GM20000 (cell line): ENCODE measurements around the gene ADAM8.

Experiments
- DNase-seq: peaks from one replicate; pipeline ENCODE4 v3.0.0; 2012; ENCODE audit warnings: low spot score
- TF ChIP-seq, protein P1 (sequence below): IDR thresholded peaks from 2 replicates; pipeline ENCODE4 v1.5.1; 2012; ENCODE audit warnings: mild to moderate bottlenecking, control low read depth; ENCODE audit errors: extremely low read depth, missing control alignments

ADAM8 gene

DNA sequence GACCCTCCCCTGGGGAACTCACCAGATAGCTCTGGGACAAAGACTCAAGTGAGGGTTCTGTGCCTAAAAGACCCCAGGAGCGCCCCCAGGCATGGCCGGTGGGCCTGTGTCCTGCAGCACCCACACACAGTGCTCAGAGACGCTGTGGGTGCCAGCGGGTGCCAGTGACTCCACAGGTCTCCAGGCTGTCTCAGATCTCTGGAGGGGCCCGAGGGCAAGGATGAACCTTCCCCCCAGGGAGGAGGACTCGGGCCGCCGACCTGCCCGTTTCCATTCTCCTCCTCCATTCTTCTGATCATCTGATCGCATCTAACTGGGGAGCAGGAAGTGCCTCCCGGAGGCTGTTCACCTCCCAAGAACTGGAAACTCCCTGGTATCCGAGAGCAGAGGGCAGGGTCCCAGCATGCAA is 980 bp downstream of the ADAM8 start:
- TF ChIP-seq, protein P1, sequence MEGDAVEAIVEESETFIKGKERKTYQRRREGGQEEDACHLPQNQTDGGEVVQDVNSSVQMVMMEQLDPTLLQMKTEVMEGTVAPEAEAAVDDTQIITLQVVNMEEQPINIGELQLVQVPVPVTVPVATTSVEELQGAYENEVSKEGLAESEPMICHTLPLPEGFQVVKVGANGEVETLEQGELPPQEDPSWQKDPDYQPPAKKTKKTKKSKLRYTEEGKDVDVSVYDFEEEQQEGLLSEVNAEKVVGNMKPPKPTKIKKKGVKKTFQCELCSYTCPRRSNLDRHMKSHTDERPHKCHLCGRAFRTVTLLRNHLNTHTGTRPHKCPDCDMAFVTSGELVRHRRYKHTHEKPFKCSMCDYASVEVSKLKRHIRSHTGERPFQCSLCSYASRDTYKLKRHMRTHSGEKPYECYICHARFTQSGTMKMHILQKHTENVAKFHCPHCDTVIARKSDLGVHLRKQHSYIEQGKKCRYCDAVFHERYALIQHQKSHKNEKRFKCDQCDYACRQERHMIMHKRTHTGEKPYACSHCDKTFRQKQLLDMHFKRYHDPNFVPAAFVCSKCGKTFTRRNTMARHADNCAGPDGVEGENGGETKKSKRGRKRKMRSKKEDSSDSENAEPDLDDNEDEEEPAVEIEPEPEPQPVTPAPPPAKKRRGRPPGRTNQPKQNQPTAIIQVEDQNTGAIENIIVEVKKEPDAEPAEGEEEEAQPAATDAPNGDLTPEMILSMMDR = peak; percentile 42
- DNase-seq = peak; percentile 80

GRCh38 chr10:133274751-133275683 is 1.7 kb downstream of the ADAM8 start:
- DNase-seq = peak; percentile 93
- TF ChIP-seq, protein P1 = no peak

DNA sequence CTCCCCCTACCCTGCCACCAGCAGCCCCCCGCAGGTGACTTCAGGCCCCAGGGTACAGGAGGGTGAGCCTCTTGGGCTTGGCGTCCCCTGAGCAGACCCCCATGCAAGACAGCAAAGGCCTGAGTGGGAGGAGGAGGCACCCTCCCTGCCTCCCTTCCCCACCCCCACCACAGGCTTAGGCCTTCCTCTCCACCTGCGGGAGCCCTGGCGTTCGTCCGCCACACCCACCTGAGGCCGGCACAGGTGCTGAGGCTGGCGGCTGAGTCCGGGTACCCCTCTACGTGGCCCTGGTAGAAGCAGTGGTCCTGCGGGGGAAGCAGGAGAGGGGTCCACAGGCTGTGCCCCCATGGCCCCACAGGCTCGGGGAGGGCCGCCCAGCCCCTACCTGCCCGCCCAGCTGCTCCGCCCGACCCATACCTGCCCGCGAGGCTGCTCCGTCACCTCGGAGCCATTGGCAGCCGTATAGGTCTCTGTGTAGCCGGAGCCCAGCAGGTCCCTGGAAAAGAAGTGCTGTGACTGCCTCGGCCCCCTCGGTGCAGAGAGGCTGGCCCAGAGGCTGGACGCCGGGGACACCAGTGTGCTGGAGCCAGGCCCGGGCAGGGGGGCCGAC is 3.0 kb downstream of the ADAM8 start:
- no peak for DNase-seq
- TF ChIP-seq, protein P1 = no peak

DNA sequence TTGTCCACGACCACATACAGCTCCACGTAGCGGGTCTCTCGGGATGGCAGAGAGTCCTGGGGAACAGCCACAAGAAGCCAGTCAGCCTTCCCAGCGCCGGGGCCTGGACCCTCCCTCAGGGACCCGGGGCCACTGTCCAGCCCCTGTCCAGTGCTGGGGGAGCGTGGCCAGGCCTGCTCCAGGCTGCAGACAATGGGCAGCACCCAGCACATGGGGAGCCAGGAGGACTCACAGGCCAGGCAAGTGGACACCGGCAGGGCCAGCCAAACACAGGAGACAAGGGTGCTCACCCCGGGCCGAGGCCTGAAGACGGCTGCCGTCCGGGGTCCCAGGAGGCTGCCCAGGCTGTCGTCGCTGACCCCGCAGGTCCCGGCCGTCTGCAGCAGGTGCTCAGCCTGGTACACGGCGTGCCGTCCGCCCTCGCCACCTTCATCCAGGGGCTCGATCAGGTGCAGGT is 3.7 kb downstream of the ADAM8 start:
- TF ChIP-seq, protein P1 = no peak
- DNase-seq = no peak

GRCh38 chr10:133272301-133272963 is 4.2 kb downstream of the ADAM8 start:
- TF ChIP-seq, protein P1 = no peak
- no peak for DNase-seq

DNA sequence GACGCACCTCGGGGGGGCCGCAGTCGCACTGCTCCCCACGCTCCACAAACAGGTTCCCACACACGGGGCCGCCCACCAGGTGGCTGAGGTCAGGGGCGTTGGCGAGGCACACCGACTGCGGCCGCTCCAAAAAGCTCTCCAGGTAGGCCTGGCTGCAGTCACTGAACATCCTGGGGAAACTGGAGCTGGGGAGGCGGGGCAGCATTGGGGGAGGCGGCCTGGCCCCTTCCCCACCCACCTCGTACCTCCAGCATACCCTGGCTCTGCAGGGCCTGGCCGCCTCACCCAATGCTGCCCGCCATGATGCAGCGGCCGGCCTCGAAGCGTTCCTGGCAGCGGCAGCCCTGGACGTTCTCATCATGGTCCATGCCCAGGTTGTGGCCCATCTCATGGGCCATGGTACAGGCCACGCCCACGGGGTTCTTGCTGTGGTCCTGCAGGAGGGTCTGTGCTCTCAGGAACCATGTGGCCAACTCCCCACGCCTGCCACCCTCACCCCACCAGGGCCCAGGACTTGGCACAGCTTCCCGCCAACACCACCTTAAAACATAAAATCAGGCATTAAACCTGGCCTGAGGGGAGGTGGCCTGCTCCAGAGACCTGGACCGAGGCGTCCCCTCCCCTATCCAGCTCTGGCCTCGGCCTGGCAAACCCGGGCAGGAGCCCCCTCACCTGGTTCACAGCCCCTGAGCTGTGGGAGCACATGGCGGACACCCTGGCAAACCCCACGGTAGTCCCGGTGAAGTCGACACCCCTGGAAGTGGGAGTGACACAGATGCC is 5.0 kb downstream of the ADAM8 start:
- no peak for DNase-seq
- TF ChIP-seq, protein P1 = no peak
